Upper lobe of left lung (tissue), 6 donors: ENCODE measurements around the gene MEGF8. TPM values are rescaled to one million over a fixed set of nuclear protein-coding genes. Genes with fewer than 3 reads are reported as not detected.

ENCODE experiments used
- ATAC-seq, 2 donors: fragments of 200-7000 bp; cut with Tn5 transposase; one replicate each; pipeline ENCODE4 v1.9.1; 2022; ENCODE audit warnings: mild to moderate bottlenecking in 2 of 2, moderate library complexity in 2 of 2; ENCODE audit not compliant: low FRiP score in 2 of 2
- DNase-seq, 2 donors: peaks; one replicate each; pipeline ENCODE4 v3.0.0-alpha.2; 2019 to 2020
- H3K27ac ChIP-seq, 4 donors: fragments of 200-600 bp; sonication (generic); one replicate each; pipeline ENCODE4 v1.5.1; 2016 to 2019
- H3K27me3 ChIP-seq, 4 donors: fragments of 200-600 bp; sonication (generic); one replicate each; pipeline ENCODE4 v1.5.1; 2017 to 2019
- H3K36me3 ChIP-seq, 4 donors: fragments of 200-600 bp; sonication (generic); one replicate each; pipeline ENCODE4 v1.5.1; 2016 to 2019
- H3K4me1 ChIP-seq, 4 donors: fragments of 200-600 bp; sonication (generic); one replicate each; pipeline ENCODE4 v1.5.1; 2018 to 2019
- H3K4me3 ChIP-seq, 4 donors: fragments of 200-600 bp; sonication (generic); one replicate each; pipeline ENCODE4 v1.5.1; 2017 to 2019; ENCODE audit warnings: mild to moderate bottlenecking in 2 of 4, moderate library complexity in 1 of 4
- H3K9me3 ChIP-seq, 4 donors: fragments of 200-600 bp; sonication (generic); one replicate each; pipeline ENCODE4 v1.5.1; 2018 to 2019
- EP300 ChIP-seq, 4 donors: sonication (generic); formaldehyde crosslinking; IDR thresholded peaks; one replicate each; pipeline ENCODE4 v1.5.1; 2017; ENCODE audit warnings: antibody characterized with exemption in 4 of 4, control low read depth in 2 of 4
- POLR2A ChIP-seq, 4 donors: fragments of 450-650 bp; IDR thresholded peaks; one replicate each; pipeline ENCODE4 v1.5.1; 2016 to 2017; ENCODE audit warnings: antibody characterized with exemption in 4 of 4, mild to moderate bottlenecking in 2 of 4
- POLR2AphosphoS5 ChIP-seq, 2 donors: sonication (generic); formaldehyde crosslinking; IDR thresholded peaks; one replicate each; pipeline ENCODE4 v1.5.1; 2017; ENCODE audit warnings: antibody characterized with exemption in 2 of 2
- WGBS, 2 donors: methylation state at CpG; one replicate each; pipeline ENCODE4 v1.1.5; 2017 to 2018; 5-methylcytosine and 5-hydroxymethylcytosine counted together
- total RNA-seq, 6 donors: library from RNA; depleted of rRNA in 4 of 6; stranded (reverse); fragments of >200 nt in 4 of 6; gene quantifications; one replicate each; pipeline versions ENCODE4 v1.1.0 to v1.2.1, GENCODE V29; 2016 to 2021
- TF ChIP-seq, protein P1 (sequence below), 6 experiments: fragments of 450-650 bp in 4 of 6; fragments of 200-600 bp in 2 of 6; sonication (generic) in 2 of 6; IDR thresholded peaks; one replicate each; pipeline ENCODE4 v1.5.1; 2016 to 2019; ENCODE audit warnings: antibody characterized with exemption in 6 of 6
- donor health status: DM: no; HTN: no; CAD: no; lungs with moderate emphysema.
- donor health status: DM: no; HTN: yes; CAD: no; lungs with severe emphysema.

The MEGF8 gene
- total RNA-seq, 6 donors from 2014 or later, result 13.7 to 30.7 (median 17.8) TPM

GRCh38 chr19:42316223-42317211 lies 8.9 kb upstream of the MEGF8 start:
- Histone ChIP-seq H3K9me3 (no peaks in the 10 kb centered on the region), H3K4me1 (peaks cover 11 to 23% (median 20%) of the 10 kb centered on the region in 4 donors), H3K36me3 (no peaks in the 10 kb centered on the region), H3K4me3 (peak overlapping the region in 1 of 4 donors; percentile 24), H3K27ac (no peak overlapping the region), H3K27me3 (peaks cover 0 to 25% (median 7%) of the 10 kb centered on the region in 4 donors)
- ATAC-seq (peak; percentile 41 to 60), DNase-seq (peak; percentile 51 to 86)
- 22 to 30% methylated on average over 15 to 25 of the region's 28 CpGs for WGBS, 2 donors
- TF ChIP-seq POLR2AphosphoS5 (IDR thresholded peaks at IDR 0.05) (no peak), EP300 (IDR thresholded peaks at IDR 0.05) (no peak), POLR2A (IDR thresholded peaks at IDR 0.05) (no peak)
- TF ChIP-seq, protein P1, sequence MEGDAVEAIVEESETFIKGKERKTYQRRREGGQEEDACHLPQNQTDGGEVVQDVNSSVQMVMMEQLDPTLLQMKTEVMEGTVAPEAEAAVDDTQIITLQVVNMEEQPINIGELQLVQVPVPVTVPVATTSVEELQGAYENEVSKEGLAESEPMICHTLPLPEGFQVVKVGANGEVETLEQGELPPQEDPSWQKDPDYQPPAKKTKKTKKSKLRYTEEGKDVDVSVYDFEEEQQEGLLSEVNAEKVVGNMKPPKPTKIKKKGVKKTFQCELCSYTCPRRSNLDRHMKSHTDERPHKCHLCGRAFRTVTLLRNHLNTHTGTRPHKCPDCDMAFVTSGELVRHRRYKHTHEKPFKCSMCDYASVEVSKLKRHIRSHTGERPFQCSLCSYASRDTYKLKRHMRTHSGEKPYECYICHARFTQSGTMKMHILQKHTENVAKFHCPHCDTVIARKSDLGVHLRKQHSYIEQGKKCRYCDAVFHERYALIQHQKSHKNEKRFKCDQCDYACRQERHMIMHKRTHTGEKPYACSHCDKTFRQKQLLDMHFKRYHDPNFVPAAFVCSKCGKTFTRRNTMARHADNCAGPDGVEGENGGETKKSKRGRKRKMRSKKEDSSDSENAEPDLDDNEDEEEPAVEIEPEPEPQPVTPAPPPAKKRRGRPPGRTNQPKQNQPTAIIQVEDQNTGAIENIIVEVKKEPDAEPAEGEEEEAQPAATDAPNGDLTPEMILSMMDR (IDR thresholded peaks at IDR 0.05), result no peak

DNA sequence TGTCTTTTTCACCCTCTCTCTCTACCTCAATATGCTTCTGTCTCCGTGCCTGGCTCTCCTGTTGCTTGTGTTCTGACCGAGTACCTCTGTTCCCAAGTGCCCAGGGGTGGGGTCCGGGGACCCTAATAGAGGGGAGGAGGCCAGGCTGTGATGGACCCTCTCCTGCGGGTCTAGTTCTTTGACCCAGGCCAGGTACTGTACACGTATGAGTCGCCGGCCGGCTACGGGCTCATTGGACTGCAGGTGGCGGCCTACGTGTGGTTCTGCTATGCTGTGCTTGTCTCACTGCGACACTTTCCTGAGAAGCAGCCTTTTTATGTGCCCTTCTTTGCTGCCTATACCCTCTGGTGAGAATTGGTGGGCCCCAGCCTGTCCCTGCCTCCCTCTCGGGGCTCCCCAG lies 7.9 kb upstream of the MEGF8 start:
- H3K4me3 ChIP-seq, result no peak overlapping the region
- no peaks in the 10 kb centered on the region for H3K36me3 ChIP-seq
- H3K4me1 ChIP-seq, result peaks cover 11 to 22% (median 19%) of the 10 kb centered on the region in 4 donors
- WGBS, 2 donors, result 90 to 91% methylated on average over 13 of the region's 13 CpGs
- ATAC-seq (no peak), DNase-seq (no peak)
- H3K27ac ChIP-seq, result no peak overlapping the region
- no peaks in the 10 kb centered on the region for H3K9me3 ChIP-seq
- H3K27me3 ChIP-seq, result peaks cover 0 to 19% (median 11%) of the 10 kb centered on the region in 4 donors
- no peak for TF ChIP-seq POLR2A (IDR thresholded peaks at IDR 0.05)

- ATAC-seq (no peak), DNase-seq (no peak)
- Histone ChIP-seq H3K9me3 (no peaks in the 10 kb centered on the region), H3K36me3 (no peaks in the 10 kb centered on the region), H3K27ac (no peak overlapping the region), H3K27me3 (peaks cover 0 to 28% (median 16%) of the 10 kb centered on the region in 4 donors), H3K4me3 (no peak overlapping the region), H3K4me1 (peaks cover 22 to 33% (median 23%) of the 10 kb centered on the region in 4 donors)
- TF ChIP-seq POLR2A (IDR thresholded peaks at IDR 0.05), result no peak
- TF ChIP-seq, protein P1 (IDR thresholded peaks at IDR 0.05), result no peak
- TF ChIP-seq EP300 (IDR thresholded peaks at IDR 0.05), result no peak
- TF ChIP-seq POLR2AphosphoS5 (IDR thresholded peaks at IDR 0.05), result no peak
- 70 to 73% methylated on average over 9 of the region's 9 CpGs for WGBS, 2 donors
Measured at GRCh38 chr19:42322305-42322704, 3.1 kb upstream of the MEGF8 start.

DNA sequence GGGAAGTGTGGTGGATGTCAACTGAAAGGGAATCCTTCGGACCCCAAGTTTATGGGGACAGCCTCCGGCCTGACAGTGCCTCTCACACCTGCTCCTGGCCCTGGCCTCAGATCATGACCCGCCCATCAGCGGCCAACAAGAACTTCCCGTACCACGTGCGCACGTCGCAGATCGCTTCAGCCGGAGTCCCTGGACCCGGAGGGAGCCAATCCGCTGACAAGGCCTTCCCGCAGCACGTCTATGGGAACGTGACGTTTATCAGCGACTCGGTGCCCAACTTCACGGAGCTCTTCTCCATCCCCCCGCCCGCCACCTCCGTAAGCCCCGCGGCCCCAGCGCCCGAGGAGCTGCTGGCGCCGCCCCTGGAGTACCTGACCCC lies 2.0 kb upstream of the MEGF8 start:
- H3K9me3 ChIP-seq, result no peaks in the 10 kb centered on the region
- no peak overlapping the region for H3K4me3 ChIP-seq
- DNase-seq, result no peak
- H3K4me1 ChIP-seq, result peaks cover 23 to 43% (median 26%) of the 10 kb centered on the region in 4 donors
- no peak overlapping the region for H3K27ac ChIP-seq
- no peaks in the 10 kb centered on the region for H3K36me3 ChIP-seq
- ATAC-seq, result no peak
- peaks cover 0 to 28% (median 16%) of the 10 kb centered on the region in 4 donors for H3K27me3 ChIP-seq
- 20 to 27% methylated on average over 14 to 18 of the region's 29 CpGs for WGBS, 2 donors
- no peak for TF ChIP-seq EP300 (IDR thresholded peaks at IDR 0.05)
- TF ChIP-seq, protein P1 (IDR thresholded peaks at IDR 0.05), result no peak
- TF ChIP-seq POLR2A (IDR thresholded peaks at IDR 0.05), result no peak
- no peak for TF ChIP-seq POLR2AphosphoS5 (IDR thresholded peaks at IDR 0.05)

DNA sequence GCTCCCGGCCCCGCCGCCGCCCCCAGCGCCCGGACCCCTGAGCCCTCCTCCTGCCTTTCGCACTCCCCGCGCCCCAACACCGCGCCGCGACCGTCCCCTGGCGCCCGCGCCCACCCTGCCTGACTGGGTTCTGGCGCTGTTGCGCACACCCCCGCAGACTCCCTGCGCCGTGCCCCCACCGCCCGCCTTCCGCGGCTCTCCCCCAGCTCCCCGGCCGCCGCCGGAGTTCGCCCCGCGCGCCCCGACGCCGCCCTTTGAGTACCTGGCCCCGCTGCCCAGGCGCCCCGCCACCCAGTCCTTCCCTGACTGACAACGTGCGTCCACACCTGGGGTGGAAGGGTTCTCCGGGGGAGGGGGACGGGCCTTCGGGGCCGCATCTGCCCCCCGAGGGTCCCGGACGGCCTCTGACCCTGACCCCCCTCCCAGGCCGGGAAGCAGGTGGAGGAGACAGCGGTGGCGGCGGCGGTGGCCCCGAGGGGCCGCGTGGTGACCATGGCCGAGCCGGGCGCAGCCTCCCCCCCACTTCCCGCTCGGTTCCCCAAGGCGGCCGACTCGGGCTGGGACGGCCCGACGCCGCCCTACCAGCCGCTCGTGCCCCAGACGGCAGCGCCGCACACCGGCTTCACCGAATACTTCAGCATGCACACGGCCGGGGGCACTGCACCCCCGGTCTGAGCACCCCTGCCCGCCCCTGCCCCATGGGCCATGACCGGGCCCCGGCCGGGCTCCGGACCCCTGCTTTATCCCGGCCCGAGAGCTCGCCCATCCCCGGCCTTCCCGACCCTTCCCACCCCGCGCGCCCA lies 1.4 kb upstream of the MEGF8 start:
- Histone ChIP-seq H3K27me3 (peaks cover 0 to 28% (median 16%) of the 10 kb centered on the region in 4 donors), H3K4me1 (peaks cover 23 to 43% (median 26%) of the 10 kb centered on the region in 4 donors), H3K27ac (no peak overlapping the region), H3K9me3 (no peaks in the 10 kb centered on the region), H3K4me3 (peak overlapping the region in 3 of 4 donors; percentile 81 to 91 (median 81)), H3K36me3 (no peaks in the 10 kb centered on the region)
- peak in 1 of 2 donors; percentile 88 for DNase-seq
- 6% methylated on average over 51 of the region's 92 CpGs; no CpG with 5 or more reads in 1 of the 2 donors for WGBS, 2 donors
- ATAC-seq, result no peak
- no peak for TF ChIP-seq POLR2AphosphoS5 (IDR thresholded peaks at IDR 0.05)
- TF ChIP-seq, protein P1 (IDR thresholded peaks at IDR 0.05), result peak in 1 of 6 experiments; percentile 18
